K562 (cell line): ENCODE data around the gene PODXL. TPM values are rescaled to one million over a fixed set of nuclear protein-coding genes. Genes with fewer than 3 reads are reported as not detected.

ENCODE experiments used
- CCAR2 ChIP-seq: fragments of 200-400 bp; formaldehyde crosslinking; IDR thresholded peaks from 2 replicates; pipeline ENCODE4 v1.6.1; 2017; ENCODE audit warnings: mild to moderate bottlenecking, low read depth, low read length
- GABPB1 ChIP-seq: sonication (generic); formaldehyde crosslinking; IDR thresholded peaks from 2 replicates; pipeline ENCODE4 v1.8.0; 2022; ENCODE audit warnings: mild to moderate bottlenecking, missing genetic modification reagents
- HDGF ChIP-seq: fragments of 450-650 bp; IDR thresholded peaks from 2 replicates; pipeline ENCODE4 v1.6.1; 2016
- IFI16 ChIP-seq: fragments of 250-450 bp; sonication (Bioruptor Pico); IDR thresholded peaks from 2 replicates; pipeline ENCODE4 v2.1.2; 2022; ENCODE audit warnings: mild to moderate bottlenecking, inconsistent platforms
- MTA2 ChIP-seq: fragments of 450-650 bp; IDR thresholded peaks from 2 replicates; pipeline ENCODE4 v1.6.1; 2016; ENCODE audit warnings: low read depth
- NR3C1 ChIP-seq: sonication (generic); formaldehyde crosslinking; IDR thresholded peaks from 2 replicates; pipeline ENCODE4 v1.8.1; 2022; ENCODE audit warnings: missing genetic modification reagents
- PPARD ChIP-seq: fragments of 250-450 bp; sonication (Bioruptor Pico); IDR thresholded peaks from 2 replicates; pipeline ENCODE4 v1.8.0; 2022; ENCODE audit warnings: inconsistent platforms, mild to moderate bottlenecking, moderate library complexity
- SMARCA4 ChIP-seq: fragments of 450-650 bp; IDR thresholded peaks from 2 replicates; pipeline ENCODE4 v1.6.1; 2016
- SMARCA5 ChIP-seq: fragments of 450-650 bp; IDR thresholded peaks from 2 replicates; pipeline ENCODE4 v1.6.1; 2016
- SP1 ChIP-seq: sonication (generic); formaldehyde crosslinking; IDR thresholded peaks from 2 replicates; pipeline ENCODE4 v1.8.1; 2022; ENCODE audit warnings: mild to moderate bottlenecking, missing genetic modification reagents
- TCFL5 ChIP-seq: fragments of 250-450 bp; sonication (Bioruptor Pico); conservative IDR thresholded peaks from 2 replicates; pipeline ENCODE4 v1.6.1; 2021; ENCODE audit warnings: mild to moderate bottlenecking, moderate library complexity, matching md5 sums
- TSC22D4 ChIP-seq: fragments of 450-650 bp; IDR thresholded peaks from 2 replicates; pipeline ENCODE4 v1.6.1; 2016; ENCODE audit warnings: missing genetic modification characterization, missing biosample characterization, control low read depth
- ZEB2 ChIP-seq: fragments of 450-650 bp; IDR thresholded peaks from 2 replicates; pipeline ENCODE4 v1.6.1; 2016
- ZFP36 ChIP-seq: fragments of 150-350 bp; IDR thresholded peaks from 2 replicates; pipeline ENCODE4 v1.6.1; 2018; ENCODE audit warnings: low read length, low read depth; ENCODE audit not compliant: partially characterized antibody
- ZKSCAN3 ChIP-seq: fragments of 250-450 bp; sonication (Bioruptor Pico); IDR thresholded peaks from 2 replicates; pipeline ENCODE4 v1.4.0; 2020
- ZNF507 ChIP-seq: conservative IDR thresholded peaks from 2 replicates; pipeline ENCODE4 v1.6.1; 2017; ENCODE audit warnings: missing genetic modification characterization, missing compliant biosample characterization
- polyA plus RNA-seq, 8 experiments: library from polyadenylated mRNA; depleted of rRNA in 4 of 8; stranded (reverse) in 5 of 8; unstranded in 3 of 8; fragments of >200 nt; fragmentation: Nextera tagmentation in 2 of 8; fragmentation: Illumina TruSeq in 1 of 8; extraction: Ambion mirVana in 2 of 8; extraction: Trizol in 1 of 8; gene quantifications; 2 replicates each; pipeline versions ENCODE4 v1.2.1 to v1.2.3, GENCODE V29; 2011 to 2014; ENCODE audit warnings: inconsistent platforms in 1 of 8, missing spikeins in 1 of 8
- total RNA-seq, 7 experiments: library from RNA; depleted of rRNA in 6 of 7; stranded (reverse); fragments of >200 nt in 6 of 7; fragmentation: Illumina TruSeq in 2 of 7; extraction: Trizol in 2 of 7; gene quantifications; 2 replicates each; pipeline versions ENCODE4 v1.2.1 to v1.2.3, GENCODE V29; 2011 to 2021; ENCODE audit warnings: low replicate concordance in 1 of 7
- TF ChIP-seq, protein P1 (sequence below): fragments of 250-450 bp; sonication (Bioruptor Pico); IDR thresholded peaks from 2 replicates; pipeline ENCODE4 v1.4.0; 2020
- TF ChIP-seq, protein P2 (sequence below): fragments of 450-650 bp; IDR thresholded peaks from 2 replicates; pipeline ENCODE4 v1.6.1; 2016; ENCODE audit warnings: borderline replicate concordance
- TF ChIP-seq, protein P3 (sequence below): fragments of 250-450 bp; sonication (Bioruptor Pico); IDR thresholded peaks from 2 replicates; pipeline ENCODE4 v1.5.0; 2021
- TF ChIP-seq, protein P4 (sequence below): sonication (generic); formaldehyde crosslinking; IDR thresholded peaks from 2 replicates; pipeline ENCODE4 v1.8.1; 2022; ENCODE audit warnings: missing genetic modification reagents
- TF ChIP-seq, protein P5 (sequence below): sonication (generic); formaldehyde crosslinking; IDR thresholded peaks from 2 replicates; pipeline ENCODE4 v1.8.0; 2022; ENCODE audit warnings: mild to moderate bottlenecking, missing genetic modification reagents

PODXL gene
- total and polyA plus RNA-seq, 9 of the 15 experiments (the other 6 are each of a cell fraction or from before 2014, with no cell fraction given): 0.01 to 0.73 (median 0.07) TPM

GRCh38 chr7:131586759-131587158, 30.3 kb upstream of the PODXL start (continued):
- TF ChIP-seq, protein P1, sequence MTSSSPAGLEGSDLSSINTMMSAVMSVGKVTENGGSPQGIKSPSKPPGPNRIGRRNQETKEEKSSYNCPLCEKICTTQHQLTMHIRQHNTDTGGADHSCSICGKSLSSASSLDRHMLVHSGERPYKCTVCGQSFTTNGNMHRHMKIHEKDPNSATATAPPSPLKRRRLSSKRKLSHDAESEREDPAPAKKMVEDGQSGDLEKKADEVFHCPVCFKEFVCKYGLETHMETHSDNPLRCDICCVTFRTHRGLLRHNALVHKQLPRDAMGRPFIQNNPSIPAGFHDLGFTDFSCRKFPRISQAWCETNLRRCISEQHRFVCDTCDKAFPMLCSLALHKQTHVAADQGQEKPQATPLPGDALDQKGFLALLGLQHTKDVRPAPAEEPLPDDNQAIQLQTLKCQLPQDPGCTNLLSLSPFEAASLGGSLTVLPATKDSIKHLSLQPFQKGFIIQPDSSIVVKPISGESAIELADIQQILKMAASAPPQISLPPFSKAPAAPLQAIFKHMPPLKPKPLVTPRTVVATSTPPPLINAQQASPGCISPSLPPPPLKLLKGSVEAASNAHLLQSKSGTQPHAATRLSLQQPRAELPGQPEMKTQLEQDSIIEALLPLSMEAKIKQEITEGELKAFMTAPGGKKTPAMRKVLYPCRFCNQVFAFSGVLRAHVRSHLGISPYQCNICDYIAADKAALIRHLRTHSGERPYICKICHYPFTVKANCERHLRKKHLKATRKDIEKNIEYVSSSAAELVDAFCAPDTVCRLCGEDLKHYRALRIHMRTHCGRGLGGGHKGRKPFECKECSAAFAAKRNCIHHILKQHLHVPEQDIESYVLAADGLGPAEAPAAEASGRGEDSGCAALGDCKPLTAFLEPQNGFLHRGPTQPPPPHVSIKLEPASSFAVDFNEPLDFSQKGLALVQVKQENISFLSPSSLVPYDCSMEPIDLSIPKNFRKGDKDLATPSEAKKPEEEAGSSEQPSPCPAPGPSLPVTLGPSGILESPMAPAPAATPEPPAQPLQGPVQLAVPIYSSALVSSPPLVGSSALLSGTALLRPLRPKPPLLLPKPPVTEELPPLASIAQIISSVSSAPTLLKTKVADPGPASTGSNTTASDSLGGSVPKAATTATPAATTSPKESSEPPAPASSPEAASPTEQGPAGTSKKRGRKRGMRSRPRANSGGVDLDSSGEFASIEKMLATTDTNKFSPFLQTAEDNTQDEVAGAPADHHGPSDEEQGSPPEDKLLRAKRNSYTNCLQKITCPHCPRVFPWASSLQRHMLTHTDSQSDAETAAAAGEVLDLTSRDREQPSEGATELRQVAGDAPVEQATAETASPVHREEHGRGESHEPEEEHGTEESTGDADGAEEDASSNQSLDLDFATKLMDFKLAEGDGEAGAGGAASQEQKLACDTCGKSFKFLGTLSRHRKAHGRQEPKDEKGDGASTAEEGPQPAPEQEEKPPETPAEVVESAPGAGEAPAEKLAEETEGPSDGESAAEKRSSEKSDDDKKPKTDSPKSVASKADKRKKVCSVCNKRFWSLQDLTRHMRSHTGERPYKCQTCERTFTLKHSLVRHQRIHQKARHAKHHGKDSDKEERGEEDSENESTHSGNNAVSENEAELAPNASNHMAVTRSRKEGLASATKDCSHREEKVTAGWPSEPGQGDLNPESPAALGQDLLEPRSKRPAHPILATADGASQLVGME (CRISPR knock-in tag): no peak
- no peak for TF ChIP-seq SP1 (CRISPR knock-in tag)
- TF ChIP-seq ZFP36: no peak
- no peak for TF ChIP-seq ZKSCAN3 (CRISPR knock-in tag)
- peak; percentile 88; the same call in 1 of the 2 replicates for TF ChIP-seq TSC22D4 (tag)
- TF ChIP-seq, protein P2, sequence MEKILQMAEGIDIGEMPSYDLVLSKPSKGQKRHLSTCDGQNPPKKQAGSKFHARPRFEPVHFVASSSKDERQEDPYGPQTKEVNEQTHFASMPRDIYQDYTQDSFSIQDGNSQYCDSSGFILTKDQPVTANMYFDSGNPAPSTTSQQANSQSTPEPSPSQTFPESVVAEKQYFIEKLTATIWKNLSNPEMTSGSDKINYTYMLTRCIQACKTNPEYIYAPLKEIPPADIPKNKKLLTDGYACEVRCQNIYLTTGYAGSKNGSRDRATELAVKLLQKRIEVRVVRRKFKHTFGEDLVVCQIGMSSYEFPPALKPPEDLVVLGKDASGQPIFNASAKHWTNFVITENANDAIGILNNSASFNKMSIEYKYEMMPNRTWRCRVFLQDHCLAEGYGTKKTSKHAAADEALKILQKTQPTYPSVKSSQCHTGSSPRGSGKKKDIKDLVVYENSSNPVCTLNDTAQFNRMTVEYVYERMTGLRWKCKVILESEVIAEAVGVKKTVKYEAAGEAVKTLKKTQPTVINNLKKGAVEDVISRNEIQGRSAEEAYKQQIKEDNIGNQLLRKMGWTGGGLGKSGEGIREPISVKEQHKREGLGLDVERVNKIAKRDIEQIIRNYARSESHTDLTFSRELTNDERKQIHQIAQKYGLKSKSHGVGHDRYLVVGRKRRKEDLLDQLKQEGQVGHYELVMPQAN: peak; percentile 40; the same call in 1 of the 2 replicates
- TF ChIP-seq, protein P3, sequence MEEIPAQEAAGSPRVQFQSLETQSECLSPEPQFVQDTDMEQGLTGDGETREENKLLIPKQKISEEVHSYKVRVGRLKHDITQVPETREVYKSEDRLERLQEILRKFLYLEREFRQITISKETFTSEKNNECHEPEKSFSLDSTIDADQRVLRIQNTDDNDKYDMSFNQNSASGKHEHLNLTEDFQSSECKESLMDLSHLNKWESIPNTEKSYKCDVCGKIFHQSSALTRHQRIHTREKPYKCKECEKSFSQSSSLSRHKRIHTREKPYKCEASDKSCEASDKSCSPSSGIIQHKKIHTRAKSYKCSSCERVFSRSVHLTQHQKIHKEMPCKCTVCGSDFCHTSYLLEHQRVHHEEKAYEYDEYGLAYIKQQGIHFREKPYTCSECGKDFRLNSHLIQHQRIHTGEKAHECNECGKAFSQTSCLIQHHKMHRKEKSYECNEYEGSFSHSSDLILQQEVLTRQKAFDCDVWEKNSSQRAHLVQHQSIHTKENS (CRISPR knock-in tag): no peak
- 0 out of 2 replicates have a peak, but pooled peaks have one; percentile 75 for TF ChIP-seq HDGF
- no peak for TF ChIP-seq CCAR2
- TF ChIP-seq, protein P4, sequence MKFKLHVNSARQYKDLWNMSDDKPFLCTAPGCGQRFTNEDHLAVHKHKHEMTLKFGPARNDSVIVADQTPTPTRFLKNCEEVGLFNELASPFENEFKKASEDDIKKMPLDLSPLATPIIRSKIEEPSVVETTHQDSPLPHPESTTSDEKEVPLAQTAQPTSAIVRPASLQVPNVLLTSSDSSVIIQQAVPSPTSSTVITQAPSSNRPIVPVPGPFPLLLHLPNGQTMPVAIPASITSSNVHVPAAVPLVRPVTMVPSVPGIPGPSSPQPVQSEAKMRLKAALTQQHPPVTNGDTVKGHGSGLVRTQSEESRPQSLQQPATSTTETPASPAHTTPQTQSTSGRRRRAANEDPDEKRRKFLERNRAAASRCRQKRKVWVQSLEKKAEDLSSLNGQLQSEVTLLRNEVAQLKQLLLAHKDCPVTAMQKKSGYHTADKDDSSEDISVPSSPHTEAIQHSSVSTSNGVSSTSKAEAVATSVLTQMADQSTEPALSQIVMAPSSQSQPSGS (CRISPR knock-in tag): no peak
- no peak for TF ChIP-seq ZEB2
- no peak for TF ChIP-seq IFI16 (CRISPR knock-in tag)
- peak; percentile 48; the same call in 1 of the 2 replicates for TF ChIP-seq SMARCA5
- TF ChIP-seq GABPB1 (CRISPR knock-in tag): no peak
- no peak for TF ChIP-seq NR3C1 (CRISPR knock-in tag)
- TF ChIP-seq MTA2: peak; percentile 3; the same call in 1 of the 2 replicates
- TF ChIP-seq ZNF507 (tag): no peak
- no peak for TF ChIP-seq TCFL5 (CRISPR knock-in tag)
- TF ChIP-seq SMARCA4: no peak
- TF ChIP-seq, protein P5, sequence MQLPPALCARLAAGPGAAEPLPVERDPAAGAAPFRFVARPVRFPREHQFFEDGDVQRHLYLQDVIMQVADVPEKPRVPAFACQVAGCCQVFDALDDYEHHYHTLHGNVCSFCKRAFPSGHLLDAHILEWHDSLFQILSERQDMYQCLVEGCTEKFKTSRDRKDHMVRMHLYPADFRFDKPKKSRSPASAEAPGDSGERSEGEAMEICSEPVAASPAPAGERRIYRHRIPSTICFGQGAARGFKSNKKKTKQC (CRISPR knock-in tag): no peak
- TF ChIP-seq PPARD (CRISPR knock-in tag): no peak
